GM18907 (cell line): ENCODE data around the gene STK40.
A peak's percentile ranks its signal among the peaks of the same experiment; 100 is the strongest.

Experiments used
- ATAC-seq: cut with Tn5 transposase; IDR thresholded peaks from one replicate; pipeline ENCODE4 v1.9.1; 2021; ENCODE audit warnings: mild to moderate bottlenecking, moderate library complexity; ENCODE audit not compliant: unreplicated experiment

STK40 gene

GRCh38 chr1:36385410-36386264 lies at the start of gene STK40:
STK40 (minus strand) TSS chr1:36385924; CDS start chr1:36361332, 24,592 bp downstream.
- peak; percentile 89 for ATAC-seq

- no peak for ATAC-seq
Measured at GRCh38 chr1:36433102-36433501, 47.4 kb upstream of the STK40 start.

GRCh38 chr1:36432616-36433015 lies 46.9 kb upstream of the STK40 start:
- ATAC-seq = no peak

- ATAC-seq = no peak
Measured at GRCh38 chr1:36425791-36426190, 40.1 kb upstream of the STK40 start.

GRCh38 chr1:36421649-36422048 lies 35.9 kb upstream of the STK40 start:
- no peak for ATAC-seq

GRCh38 chr1:36420836-36421317 lies 35.2 kb upstream of the STK40 start:
- ATAC-seq = no peak

GRCh38 chr1:36420409-36420808 lies 34.7 kb upstream of the STK40 start:
- ATAC-seq = no peak

GRCh38 chr1:36419569-36419968 lies 33.8 kb upstream of the STK40 start:
- ATAC-seq = no peak

GRCh38 chr1:36419140-36419539 lies 33.4 kb upstream of the STK40 start:
- ATAC-seq = no peak

GRCh38 chr1:36417931-36418330 lies 32.2 kb upstream of the STK40 start:
- ATAC-seq = no peak

GRCh38 chr1:36415661-36416326 lies 30.1 kb upstream of the STK40 start:
- ATAC-seq = no peak

GRCh38 chr1:36414384-36414783 lies 28.7 kb upstream of the STK40 start:
- ATAC-seq = no peak

GRCh38 chr1:36411674-36412648 lies 26.2 kb upstream of the STK40 start:
- ATAC-seq = no peak

GRCh38 chr1:36408479-36408878 lies 22.8 kb upstream of the STK40 start:
- ATAC-seq = no peak

- no peak for ATAC-seq
Measured at GRCh38 chr1:36406440-36406839, 20.7 kb upstream of the STK40 start.

- ATAC-seq = no peak
Measured at GRCh38 chr1:36402504-36402890, 16.8 kb upstream of the STK40 start.

- no peak for ATAC-seq
Measured at GRCh38 chr1:36401602-36402503, 16.1 kb upstream of the STK40 start.

GRCh38 chr1:36400825-36401601 lies 15.3 kb upstream of the STK40 start:
- ATAC-seq = peak; percentile 76

- ATAC-seq = no peak
Measured at GRCh38 chr1:36400514-36400824, 14.7 kb upstream of the STK40 start.
